ENCODE results near the gene ZNRF2.

- no peak for TF ChIP-seq CTCF (IDR thresholded peaks at IDR 0.05)
- no peak for TF ChIP-seq POLR2A (IDR thresholded peaks at IDR 0.05)
Measured at GRCh38 chr7:30254717-30255063, 29.7 kb upstream of the ZNRF2 start.
